Measurements from ENCODE around the gene LRRTM4.
"Not testable (repeated sequence)": the region's sequence is repeated elsewhere in the genome, so short reads cannot be mapped to it uniquely, and the experiment has no call there.

Gene LRRTM4

GRCh38 chr2:77101796-77102452 lies 420.3 kb downstream of the LRRTM4 start:
- no peak for TF ChIP-seq CTCF (IDR thresholded peaks at IDR 0.05; ENCODE audit: extremely low read depth, missing control alignments)
- DNase-seq (ENCODE audit: low spot score), result no peak

GRCh38 chr2:77099961-77100360 lies 422.2 kb downstream of the LRRTM4 start:
- no peak for DNase-seq (ENCODE audit: low spot score)
- no peak for TF ChIP-seq CTCF (IDR thresholded peaks at IDR 0.05; ENCODE audit: extremely low read depth, missing control alignments)

- not testable (repeated sequence) for DNase-seq (ENCODE audit: low spot score)
Measured at GRCh38 chr2:77095525-77095924, 426.7 kb downstream of the LRRTM4 start.

- no peak for DNase-seq (ENCODE audit: low spot score)
- no peak for TF ChIP-seq CTCF (IDR thresholded peaks at IDR 0.05; ENCODE audit: extremely low read depth, missing control alignments)
Measured at GRCh38 chr2:77095096-77095495, 427.1 kb downstream of the LRRTM4 start.

- not testable (repeated sequence) for DNase-seq (ENCODE audit: low spot score)
Measured at GRCh38 chr2:77088424-77088823, 433.8 kb downstream of the LRRTM4 start.

- no peak for DNase-seq (ENCODE audit: low spot score)
- no peak for TF ChIP-seq CTCF (IDR thresholded peaks at IDR 0.05; ENCODE audit: extremely low read depth, missing control alignments)
Measured at GRCh38 chr2:77087987-77088414, 434.2 kb downstream of the LRRTM4 start.

- DNase-seq (ENCODE audit: low spot score), result no peak
- no peak for TF ChIP-seq CTCF (IDR thresholded peaks at IDR 0.05; ENCODE audit: extremely low read depth, missing control alignments)
Measured at GRCh38 chr2:77086478-77086877, 435.7 kb downstream of the LRRTM4 start.

- TF ChIP-seq CTCF (IDR thresholded peaks at IDR 0.05; ENCODE audit: extremely low read depth, missing control alignments), result no peak
Measured at GRCh38 chr2:77086051-77086450, 436.1 kb downstream of the LRRTM4 start.

More at GRCh38 chr2:77086051-77086450, 436.1 kb downstream of the LRRTM4 start:
- DNase-seq (ENCODE audit: low spot score), result no peak
